Colonic mucosa (tissue), 4 donors: ENCODE measurements around the gene SETDB2. TPM values are rescaled to one million over a fixed set of nuclear protein-coding genes. Genes with fewer than 3 reads are reported as not detected.

Experiments
- DNase-seq: peaks from one replicate; pipeline ENCODE4 v3.0.0-alpha.2; 2020
- H3K27ac ChIP-seq: fragments of 200-600 bp; one replicate; pipeline ENCODE4 v1.8.0; 2021
- H3K27me3 ChIP-seq: fragments of 200-600 bp; one replicate; pipeline ENCODE4 v1.8.0; 2021
- H3K36me3 ChIP-seq: fragments of 200-600 bp; one replicate; pipeline ENCODE4 v1.8.0; 2021
- H3K4me1 ChIP-seq: fragments of 200-600 bp; one replicate; pipeline ENCODE4 v1.8.0; 2021; ENCODE audit warnings: mild to moderate bottlenecking
- H3K4me3 ChIP-seq: fragments of 200-600 bp; one replicate; pipeline ENCODE4 v1.8.0; 2021
- H3K9ac ChIP-seq, 2 donors: one replicate each; pipeline ENCODE4 v1.7.0; 2013; ENCODE audit warnings: control low read depth in 2 of 2, low read depth in 2 of 2, low read length in 2 of 2
- H3K9me3 ChIP-seq: fragments of 200-600 bp; one replicate; pipeline ENCODE4 v1.8.0; 2021
- CTCF ChIP-seq: fragments of 200-600 bp; IDR thresholded peaks from one replicate; pipeline ENCODE4 v1.8.0; 2022; ENCODE audit warnings: antibody characterized with exemption, mild to moderate bottlenecking
- intact Hi-C: fragments of 100-400 bp; cut with DNase I; formaldehyde crosslinking; loops from one replicate; pipeline ENCODE4 v1.14.1; 2022
- total RNA-seq, 2 donors: library from RNA; stranded (reverse); fragmentation: NEBNext Ultra II Directional in 1 of 2; extraction: Animal tissue kit (Norgen Biotek cat#: 25700) in 1 of 2; gene quantifications; one replicate each; pipeline ENCODE4 v1.2.1, GENCODE V29; 2021
- donor health status: healthy.
- donor health status: DM: no; HTN: no; CAD: no.
- donor health status: DM: no; HTN: no; CAD: no.

SETDB2 gene
- total RNA-seq, 2 donors from 2014 or later, result 7.7 to 9.5 TPM

GRCh38 chr13:49435992-49436391 is 8.1 kb upstream of the SETDB2 start:
- intact Hi-C loops, result loop anchor here (5.0 kb wide), 1 partner anchor 134 kb away; no protein-coding TSS in a partner anchor
- no peak overlapping the region for H3K9ac ChIP-seq
- no peak for TF ChIP-seq CTCF
- H3K27ac ChIP-seq, result no peak overlapping the region
- no peaks in the 10 kb centered on the region for H3K9me3 ChIP-seq
- H3K4me3 ChIP-seq, result no peak overlapping the region
- H3K36me3 ChIP-seq, result no peaks in the 10 kb centered on the region
- no peaks in the 10 kb centered on the region for H3K4me1 ChIP-seq
- no peak for DNase-seq
- no peaks in the 10 kb centered on the region for H3K27me3 ChIP-seq

GRCh38 chr13:49436890-49437289 is 7.2 kb upstream of the SETDB2 start:
- no peaks in the 10 kb centered on the region for H3K4me1 ChIP-seq
- no peak for DNase-seq
- H3K27me3 ChIP-seq, result no peaks in the 10 kb centered on the region
- no peak overlapping the region for H3K27ac ChIP-seq
- H3K36me3 ChIP-seq, result no peaks in the 10 kb centered on the region
- no peak overlapping the region for H3K4me3 ChIP-seq
- intact Hi-C loops, result loop anchor here (5.0 kb wide), 1 partner anchor 135 kb away; no protein-coding TSS in a partner anchor
- no peak overlapping the region for H3K9ac ChIP-seq
- TF ChIP-seq CTCF, result no peak
- no peaks in the 10 kb centered on the region for H3K9me3 ChIP-seq

DNA sequence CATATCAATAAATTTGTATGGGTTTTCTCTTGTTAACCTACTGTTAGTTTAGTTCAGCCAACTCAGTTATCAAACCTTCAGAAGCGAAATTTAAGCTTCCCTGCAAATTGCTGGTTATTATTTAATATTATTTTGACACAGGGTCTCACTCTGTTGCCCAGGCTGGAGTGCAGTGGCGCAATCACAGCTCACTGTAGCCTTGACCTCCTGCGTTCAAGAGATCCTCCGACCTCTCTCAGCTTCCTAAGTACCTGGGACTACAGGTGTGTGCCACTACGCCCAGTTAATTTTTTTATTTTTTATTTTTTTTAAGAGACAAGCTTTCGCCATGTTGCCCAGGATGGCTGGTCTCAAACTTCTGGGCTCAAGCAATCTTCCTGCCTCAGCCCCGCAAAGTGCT is 6.4 kb upstream of the SETDB2 start:
- Histone ChIP-seq H3K9me3 (no peaks in the 10 kb centered on the region), H3K4me3 (no peak overlapping the region)
- intact Hi-C loops, result loop anchor here (5.0 kb wide), 1 partner anchor 135 kb away; no protein-coding TSS in a partner anchor

GRCh38 chr13:49439609-49440008 is 4.5 kb upstream of the SETDB2 start:
- H3K4me1 ChIP-seq, result no peaks in the 10 kb centered on the region
- no peak overlapping the region for H3K9ac ChIP-seq
- no peaks in the 10 kb centered on the region for H3K36me3 ChIP-seq
- intact Hi-C loops, result loop anchor here (5.0 to 10.0 kb wide), 3 partner anchors 55 to 145 kb away; partner anchors contain the start of genes PHF11 and RCBTB1
- DNase-seq, result no peak
- H3K9me3 ChIP-seq, result no peaks in the 10 kb centered on the region
- TF ChIP-seq CTCF, result no peak
- H3K27ac ChIP-seq, result no peak overlapping the region
- H3K27me3 ChIP-seq, result no peaks in the 10 kb centered on the region
- no peak overlapping the region for H3K4me3 ChIP-seq

More for the DNA sequence above, 6.4 kb upstream of the SETDB2 start:
- H3K36me3 ChIP-seq, result no peaks in the 10 kb centered on the region
- no peaks in the 10 kb centered on the region for H3K4me1 ChIP-seq
- H3K27me3 ChIP-seq, result no peaks in the 10 kb centered on the region
- H3K9ac ChIP-seq, result no peak overlapping the region
- no peak for DNase-seq
- H3K27ac ChIP-seq, result no peak overlapping the region
- TF ChIP-seq CTCF, result no peak

DNA sequence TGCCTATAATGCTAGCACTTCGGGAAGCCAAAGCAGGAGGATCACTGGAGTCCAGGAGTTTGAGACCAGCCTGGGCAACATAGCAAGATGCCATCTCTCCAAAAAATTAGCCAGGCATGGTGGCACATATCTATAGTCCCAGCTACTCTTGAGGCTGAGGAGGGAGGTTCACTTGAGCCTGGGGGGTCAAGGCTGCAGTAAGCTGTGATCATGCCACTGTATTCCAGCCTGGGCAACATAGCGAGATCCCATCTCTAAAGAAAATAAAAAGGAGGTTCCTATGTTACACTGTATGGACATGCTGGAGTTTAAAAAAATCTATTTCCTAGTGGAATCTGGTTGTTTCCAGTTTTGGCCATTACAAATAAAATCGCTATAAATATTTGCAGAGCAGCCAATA is 2.8 kb upstream of the SETDB2 start:
- Histone ChIP-seq H3K27ac (no peak overlapping the region), H3K36me3 (no peaks in the 10 kb centered on the region), H3K4me3 (no peak overlapping the region), H3K9me3 (no peaks in the 10 kb centered on the region), H3K27me3 (no peaks in the 10 kb centered on the region), H3K4me1 (no peaks in the 10 kb centered on the region), H3K9ac (no peak overlapping the region)
- intact Hi-C loops, result loop anchor here (10.0 kb wide), 2 partner anchors 53 to 143 kb away; partner anchors contain the start of genes PHF11 and RCBTB1
- no peak for DNase-seq
- no peak for TF ChIP-seq CTCF
